GM12875 (cell line): ENCODE measurements around the gene TSHZ3.

Source experiments
- H3K4me3 ChIP-seq: one replicate; pipeline ENCODE4 v1.5.1; 2011; ENCODE audit warnings: low read depth, low read length, control low read depth
- TF ChIP-seq, protein P1 (sequence below): IDR thresholded peaks from 2 replicates; pipeline ENCODE4 v1.5.1; 2011; ENCODE audit warnings: low read depth, mild to moderate bottlenecking, control low read depth, inconsistent platforms, low read length, moderate library complexity, borderline replicate concordance; ENCODE audit not compliant: insufficient read depth

The TSHZ3 gene

DNA sequence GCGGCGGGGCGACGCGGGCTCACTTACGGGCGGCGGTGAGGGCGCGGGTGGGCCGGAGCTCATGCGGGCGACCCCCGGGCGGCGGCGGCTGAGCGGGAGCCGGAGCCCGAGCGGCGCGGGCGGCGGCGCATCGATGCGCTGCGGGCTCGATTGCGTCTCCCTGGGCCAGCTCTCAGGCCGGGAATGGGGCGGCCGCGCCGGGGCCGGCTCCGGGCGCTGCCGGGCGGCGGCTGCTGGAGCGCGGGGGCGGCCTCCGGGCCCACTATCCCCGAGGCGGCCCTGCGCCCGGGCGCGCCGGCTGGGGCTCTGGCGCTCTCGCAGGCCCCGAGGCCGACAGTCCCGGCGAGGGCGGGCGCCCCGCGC lies 1.4 kb upstream of the TSHZ3 start:
- TF ChIP-seq, protein P1, sequence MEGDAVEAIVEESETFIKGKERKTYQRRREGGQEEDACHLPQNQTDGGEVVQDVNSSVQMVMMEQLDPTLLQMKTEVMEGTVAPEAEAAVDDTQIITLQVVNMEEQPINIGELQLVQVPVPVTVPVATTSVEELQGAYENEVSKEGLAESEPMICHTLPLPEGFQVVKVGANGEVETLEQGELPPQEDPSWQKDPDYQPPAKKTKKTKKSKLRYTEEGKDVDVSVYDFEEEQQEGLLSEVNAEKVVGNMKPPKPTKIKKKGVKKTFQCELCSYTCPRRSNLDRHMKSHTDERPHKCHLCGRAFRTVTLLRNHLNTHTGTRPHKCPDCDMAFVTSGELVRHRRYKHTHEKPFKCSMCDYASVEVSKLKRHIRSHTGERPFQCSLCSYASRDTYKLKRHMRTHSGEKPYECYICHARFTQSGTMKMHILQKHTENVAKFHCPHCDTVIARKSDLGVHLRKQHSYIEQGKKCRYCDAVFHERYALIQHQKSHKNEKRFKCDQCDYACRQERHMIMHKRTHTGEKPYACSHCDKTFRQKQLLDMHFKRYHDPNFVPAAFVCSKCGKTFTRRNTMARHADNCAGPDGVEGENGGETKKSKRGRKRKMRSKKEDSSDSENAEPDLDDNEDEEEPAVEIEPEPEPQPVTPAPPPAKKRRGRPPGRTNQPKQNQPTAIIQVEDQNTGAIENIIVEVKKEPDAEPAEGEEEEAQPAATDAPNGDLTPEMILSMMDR, result no peak
- H3K4me3 ChIP-seq, result no peak overlapping the region

DNA sequence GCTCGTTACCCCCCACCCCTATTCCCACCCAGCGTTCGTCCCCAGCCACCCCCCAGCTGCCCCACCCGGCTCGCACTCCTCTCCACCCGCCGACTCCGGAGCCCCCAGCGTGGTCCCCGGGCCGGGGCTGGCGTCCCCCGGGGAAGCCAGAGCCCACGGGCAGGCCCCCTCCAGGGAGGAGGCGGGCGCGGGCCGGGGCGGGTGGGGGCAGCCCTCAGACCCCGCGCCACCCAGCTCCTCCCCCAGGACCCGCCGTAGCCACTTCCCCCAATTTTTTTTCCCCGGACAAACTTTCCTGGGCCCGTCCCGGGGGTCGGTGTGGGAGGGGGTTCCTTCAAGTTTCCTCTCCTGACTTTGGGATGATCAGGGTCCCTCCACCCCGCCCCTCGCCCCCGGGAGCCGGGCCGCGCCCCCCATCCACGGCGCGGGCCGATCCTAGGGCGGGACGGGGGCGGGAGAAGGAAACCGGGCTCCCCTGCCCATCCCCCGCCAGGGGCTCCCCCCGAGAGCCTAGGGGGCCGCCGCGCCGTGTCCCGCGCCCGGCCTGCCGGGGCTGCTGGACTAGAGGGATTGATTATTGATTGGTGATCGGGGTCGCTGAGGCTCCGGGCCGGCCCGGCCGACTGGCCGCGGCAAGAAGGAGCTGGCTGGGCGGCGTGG lies 927 bp upstream of the TSHZ3 start:
- no peak overlapping the region for H3K4me3 ChIP-seq
- TF ChIP-seq, protein P1, result no peak

DNA sequence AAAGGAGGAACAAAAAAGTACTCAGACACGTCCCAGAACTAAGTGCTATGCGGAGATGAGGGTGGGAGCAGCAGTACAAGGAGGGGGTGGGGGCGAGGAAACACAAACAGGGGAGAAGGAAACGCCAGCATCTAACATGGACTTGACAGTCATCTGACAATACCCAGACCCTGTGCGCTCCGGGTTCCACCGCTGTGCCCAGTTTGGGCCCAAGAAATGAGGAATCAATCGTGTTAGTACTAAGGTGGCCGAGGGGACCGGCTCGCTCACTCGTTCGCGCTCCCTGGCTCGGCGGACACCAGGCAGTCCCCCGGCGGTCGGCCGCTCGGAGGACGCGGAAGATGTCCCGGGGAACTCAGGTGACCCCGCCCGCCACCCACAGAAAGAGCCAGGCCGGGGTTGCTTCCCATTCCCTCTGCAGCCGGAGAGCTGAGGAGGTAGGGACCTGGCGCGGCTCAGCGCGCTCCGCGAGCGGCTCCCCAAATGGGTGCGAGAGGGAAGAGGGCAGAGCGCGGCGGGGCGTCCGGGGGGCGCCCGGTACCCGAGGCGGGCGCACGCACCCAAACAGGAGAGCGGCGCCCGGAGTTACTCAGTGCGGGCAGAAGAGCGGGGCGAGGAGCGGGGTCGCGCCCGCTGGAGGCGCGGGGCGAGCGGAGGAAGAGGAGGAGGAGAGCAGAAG lies 616 bp downstream of the TSHZ3 start:
- no peak overlapping the region for H3K4me3 ChIP-seq
- TF ChIP-seq, protein P1, result no peak

DNA sequence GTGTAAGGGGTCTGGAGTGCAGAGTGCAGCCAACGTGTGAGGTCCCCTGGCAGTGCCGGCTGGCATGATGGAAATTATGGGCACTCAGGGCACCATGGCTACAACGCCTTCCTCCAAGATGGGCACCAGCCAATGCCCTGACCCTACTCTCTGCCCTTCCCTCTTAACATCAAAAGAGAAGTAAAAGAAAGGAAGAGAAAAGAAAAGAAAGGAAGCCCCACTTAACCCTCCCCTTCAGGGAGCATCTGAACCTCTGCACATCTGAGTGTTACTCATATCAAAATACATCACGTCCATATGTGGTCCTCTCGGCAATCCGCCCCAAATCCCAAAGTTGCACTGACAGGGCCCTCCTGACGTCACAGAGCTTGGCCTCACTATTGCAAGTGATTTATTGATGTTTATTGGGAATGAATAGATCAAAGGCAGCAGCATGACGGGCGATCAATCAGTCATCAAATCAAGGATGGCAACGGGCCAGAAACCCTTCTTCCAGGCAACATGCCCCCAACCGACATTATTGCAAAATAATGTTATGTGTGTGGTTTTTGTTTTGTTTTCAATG lies 1.3 kb downstream of the TSHZ3 start:
- no peak overlapping the region for H3K4me3 ChIP-seq
- TF ChIP-seq, protein P1, result no peak

DNA sequence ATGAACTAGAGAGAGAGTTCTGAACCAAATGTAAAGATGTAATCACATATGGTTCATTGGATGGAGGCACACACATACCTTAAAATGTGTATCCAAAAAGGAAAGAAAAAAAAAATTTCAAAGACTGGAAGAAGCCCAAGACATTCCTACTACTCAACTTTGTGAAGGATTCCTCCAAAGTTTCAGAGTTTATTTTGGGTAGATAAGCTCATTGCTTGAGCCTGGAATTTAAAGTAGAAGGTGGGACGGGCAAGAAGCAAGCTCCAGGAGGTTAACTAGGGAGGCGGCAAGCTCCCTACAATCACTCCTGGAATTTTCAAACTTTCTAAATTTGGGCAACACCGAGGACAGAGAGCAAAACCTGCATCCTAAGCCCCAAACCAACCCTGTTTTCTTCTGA lies 1.9 kb downstream of the TSHZ3 start:
- no peak overlapping the region for H3K4me3 ChIP-seq
- TF ChIP-seq, protein P1, result no peak

DNA sequence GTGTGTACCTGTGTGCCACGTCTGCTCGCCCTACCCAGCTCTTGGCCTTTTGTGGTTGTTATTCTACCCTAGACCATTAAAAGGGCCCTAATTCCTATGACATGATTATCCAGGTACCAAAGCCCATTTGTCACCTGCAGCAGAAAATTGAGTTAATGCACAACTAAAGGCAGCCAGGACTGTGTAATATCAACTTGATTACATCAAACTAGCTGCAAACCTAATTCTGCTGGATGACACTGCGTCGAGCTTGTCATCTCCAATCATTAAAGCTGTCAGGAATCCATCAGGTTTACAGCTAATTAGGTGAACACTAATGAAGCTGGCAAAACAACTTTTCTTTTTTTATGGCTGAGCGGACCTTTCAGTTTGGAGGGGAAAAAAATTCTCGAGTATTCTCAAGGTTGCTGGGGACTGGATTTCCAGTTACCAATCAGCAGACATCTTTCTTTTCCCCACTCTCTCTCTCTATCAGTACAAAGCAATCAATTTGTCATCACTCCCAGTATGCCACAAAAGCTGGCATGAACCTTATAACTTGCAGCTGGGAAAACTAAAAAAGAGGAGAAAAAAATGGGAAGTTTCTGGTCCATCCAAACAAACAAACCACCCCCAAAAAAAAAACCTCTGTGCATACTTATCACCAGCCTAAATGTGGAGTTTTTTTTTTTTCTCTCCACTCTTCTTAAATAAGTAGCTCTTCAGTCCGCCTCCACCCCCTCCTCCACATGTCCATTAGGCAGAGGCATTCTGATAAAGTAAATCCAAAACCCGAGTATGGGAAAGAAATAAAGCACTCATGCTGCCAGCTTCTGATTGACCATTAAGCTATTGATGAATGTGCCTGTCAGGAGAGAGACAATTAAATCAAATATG lies 2.8 kb downstream of the TSHZ3 start:
- H3K4me3 ChIP-seq, result no peak overlapping the region
- TF ChIP-seq, protein P1, result no peak

DNA sequence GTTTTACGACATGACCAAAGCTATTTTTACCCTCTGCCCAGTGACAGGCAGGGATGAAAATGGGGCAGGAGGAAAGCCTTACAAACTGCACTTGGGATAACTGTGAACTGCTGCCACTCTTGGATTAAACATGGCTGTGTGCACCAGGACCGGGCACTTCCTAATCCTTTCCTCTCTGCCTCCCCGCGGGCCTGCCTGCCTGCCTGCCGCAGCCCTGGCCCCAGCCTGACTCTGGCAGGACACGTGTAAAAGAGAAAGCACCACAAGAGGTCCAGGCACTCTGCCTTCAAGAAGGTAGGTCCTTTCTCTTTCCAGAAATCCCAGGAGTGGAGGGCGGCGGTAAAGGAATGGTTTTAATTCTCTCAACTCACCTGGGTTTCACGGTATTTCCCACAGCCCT lies 4.8 kb downstream of the TSHZ3 start:
- H3K4me3 ChIP-seq, result no peak overlapping the region
- TF ChIP-seq, protein P1, result no peak
